Kasumi-1 (cell line): Measurements from ENCODE around the gene AP1S3.
"Not testable (repeated sequence)": the region's sequence is repeated elsewhere in the genome, so short reads cannot be mapped to it uniquely, and the experiment has no call there.

ENCODE experiments used
- DNase-seq, 2 experiments: peaks; one replicate each; lab custom pipeline; 2025; lab: John Stamatoyannopoulos, UW

Gene AP1S3

GRCh38 chr2:223853425-223853837, 16.0 kb upstream of the AP1S3 start:
- DNase-seq, result no peak

- no peak for DNase-seq
These were observed 15.0 kb upstream of the AP1S3 start for GRCh38 chr2:223852281-223852795.

- DNase-seq, result no peak
These were observed 10.0 kb upstream of the AP1S3 start for GRCh38 chr2:223847410-223847809.

GRCh38 chr2:223846515-223846914, 9.1 kb upstream of the AP1S3 start:
- no peak for DNase-seq

- no peak for DNase-seq
These were observed 4.2 kb upstream of the AP1S3 start for GRCh38 chr2:223841436-223842190.

GRCh38 chr2:223835701-223836532, 1.5 kb downstream of the AP1S3 start:
- peak; percentile 5 to 11 for DNase-seq

GRCh38 chr2:223834431-223834830, 3.0 kb downstream of the AP1S3 start:
- DNase-seq, result no peak

GRCh38 chr2:223832241-223832903, 5.0 kb downstream of the AP1S3 start:
- DNase-seq, result no peak

- no peak for DNase-seq
These were observed 8.3 kb downstream of the AP1S3 start for GRCh38 chr2:223829128-223829527.

GRCh38 chr2:223828314-223828713, 9.1 kb downstream of the AP1S3 start:
- no peak for DNase-seq

GRCh38 chr2:223826995-223827394, 10.4 kb downstream of the AP1S3 start:
- no peak for DNase-seq

GRCh38 chr2:223824301-223824700, 13.1 kb downstream of the AP1S3 start:
- no peak for DNase-seq

- DNase-seq, result no peak
These were observed 14.6 kb downstream of the AP1S3 start for GRCh38 chr2:223822818-223823217.

- no peak for DNase-seq
These were observed 16.8 kb downstream of the AP1S3 start for GRCh38 chr2:223820549-223820948.

GRCh38 chr2:223819891-223820290, 17.5 kb downstream of the AP1S3 start:
- DNase-seq, result no peak

GRCh38 chr2:223815884-223816570, 21.4 kb downstream of the AP1S3 start:
- DNase-seq, result no peak

- DNase-seq, result no peak
These were observed 22.0 kb downstream of the AP1S3 start for GRCh38 chr2:223815186-223815883.

- DNase-seq, result not testable (repeated sequence)
These were observed 22.6 kb downstream of the AP1S3 start for GRCh38 chr2:223814764-223815163.

- no peak for DNase-seq
These were observed 24.1 kb downstream of the AP1S3 start for GRCh38 chr2:223813329-223813728.

GRCh38 chr2:223811757-223812156, 25.6 kb downstream of the AP1S3 start:
- no peak for DNase-seq

- DNase-seq, result no peak
These were observed 32.4 kb downstream of the AP1S3 start for GRCh38 chr2:223805008-223805407.
